DND-41 (cell line): ENCODE measurements around the gene OPRD1.
"Not testable (repeated sequence)": the region's sequence is repeated elsewhere in the genome, so short reads cannot be mapped to it uniquely, and the experiment has no call there.

ENCODE experiments used
- ATAC-seq: fragments of 200-7000 bp; cut with Tn5 transposase; 3 replicates; pipeline ENCODE4 v1.9.1; 2021; ENCODE audit warnings: low read depth; ENCODE audit not compliant: insufficient read depth
- DNase-seq: peaks from one replicate; pipeline ENCODE4 v3.0.0-alpha.2; 2020
- H2AFZ ChIP-seq: 2 replicates; pipeline ENCODE4 v1.6.0; 2012; ENCODE audit warnings: low read depth, low read length
- H3K27ac ChIP-seq: 2 replicates; pipeline ENCODE4 v1.5.1; 2012; ENCODE audit warnings: low read length, inconsistent platforms
- H3K27me3 ChIP-seq: fragments of 200-600 bp; sonication (generic); 2 replicates; pipeline ENCODE4 v1.6.0; 2012; ENCODE audit warnings: low read length, mild to moderate bottlenecking, inconsistent platforms; ENCODE audit not compliant: insufficient read depth, poor library complexity
- H3K36me3 ChIP-seq: 2 replicates; pipeline ENCODE4 v1.5.1; 2012; ENCODE audit warnings: low read length, inconsistent platforms; ENCODE audit not compliant: insufficient read depth
- H3K4me1 ChIP-seq: 2 replicates; pipeline ENCODE4 v1.5.1; 2012; ENCODE audit warnings: mild to moderate bottlenecking, low read length; ENCODE audit not compliant: insufficient read depth
- H3K4me2 ChIP-seq: 2 replicates; pipeline ENCODE4 v1.6.0; 2012; ENCODE audit warnings: mild to moderate bottlenecking, moderate library complexity, low read length, inconsistent platforms; ENCODE audit not compliant: insufficient read depth
- H3K4me3 ChIP-seq, 2 experiments: fragments of 200-600 bp in 1 of 2; shearing (Covaris generic) in 1 of 2; 2 replicates each; pipeline ENCODE4 v1.5.1; 2012 to 2016; ENCODE audit warnings: inconsistent platforms in 2 of 2, low read length in 2 of 2, mild to moderate bottlenecking in 2 of 2, low read depth in 1 of 2, moderate library complexity in 1 of 2
- H3K79me2 ChIP-seq: 2 replicates; pipeline ENCODE4 v1.6.0; 2012; ENCODE audit warnings: low read length, inconsistent platforms; ENCODE audit not compliant: insufficient read depth
- H3K9ac ChIP-seq: 2 replicates; pipeline ENCODE4 v1.6.0; 2012; ENCODE audit warnings: low read depth, mild to moderate bottlenecking, inconsistent platforms, low read length, moderate library complexity
- H3K9me3 ChIP-seq: 2 replicates; pipeline ENCODE4 v1.5.1; 2012; ENCODE audit warnings: low read length, moderate library complexity, mild to moderate bottlenecking, inconsistent platforms; ENCODE audit not compliant: insufficient read depth, severe bottlenecking
- H4K20me1 ChIP-seq: 2 replicates; pipeline ENCODE4 v1.6.0; 2012; ENCODE audit warnings: low read length; ENCODE audit not compliant: insufficient read depth
- CTCF ChIP-seq: IDR thresholded peaks from 2 replicates; pipeline ENCODE4 v1.5.1; 2012; ENCODE audit warnings: borderline replicate concordance, low read length, moderate library complexity, mild to moderate bottlenecking; ENCODE audit not compliant: poor library complexity, severe bottlenecking; ENCODE audit errors: extremely low read depth
- EZH2 ChIP-seq: IDR thresholded peaks from 3 replicates; pipeline ENCODE4 v1.6.1; 2012; ENCODE audit warnings: borderline replicate concordance, low read depth, mild to moderate bottlenecking, moderate library complexity, low read length, inconsistent platforms; ENCODE audit not compliant: severe bottlenecking

Gene OPRD1

DNA sequence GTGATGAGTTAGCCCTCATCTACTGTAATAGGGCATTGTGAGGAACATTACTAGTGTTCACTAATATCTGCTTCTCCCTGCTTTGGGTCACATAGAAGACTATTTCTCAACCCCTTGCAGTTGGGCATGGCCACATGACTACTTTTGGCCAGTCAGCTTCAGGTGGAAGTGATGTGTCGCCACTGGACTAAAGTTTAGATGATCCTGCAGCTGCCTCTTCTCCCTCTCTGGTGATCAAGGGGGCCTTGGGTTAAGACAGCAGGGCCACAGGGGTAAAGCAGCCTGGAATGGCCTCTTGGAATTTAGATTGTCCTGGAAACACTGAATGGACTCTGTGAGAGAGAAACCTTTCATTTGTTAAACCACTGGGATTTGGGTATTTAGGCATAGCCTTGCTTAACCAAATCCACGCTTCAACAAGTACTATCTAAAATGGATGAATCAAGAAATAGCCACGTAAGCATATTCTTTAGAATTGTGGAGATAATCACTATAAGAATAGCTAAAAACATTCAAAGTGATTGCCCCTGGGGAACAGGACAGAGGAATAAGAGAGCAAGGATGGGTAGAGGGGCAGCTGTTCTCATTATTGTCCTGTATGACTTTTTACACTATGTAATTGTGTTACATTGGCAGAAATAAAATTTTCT lies 41.2 kb downstream of the OPRD1 start:
- Histone ChIP-seq H3K4me2 (no peak overlapping the region), H3K4me3 (no peak overlapping the region), H2AFZ (no peak overlapping the region), H3K79me2 (no peaks in the 10 kb centered on the region), H4K20me1 (no peaks in the 10 kb centered on the region), H3K4me1 (no peaks in the 10 kb centered on the region), H3K9ac (no peak overlapping the region), H3K36me3 (no peaks in the 10 kb centered on the region), H3K27ac (no peak overlapping the region), H3K27me3 (peaks cover 4% of the 10 kb centered on the region), H3K9me3 (no peaks in the 10 kb centered on the region)
- no peak for ATAC-seq
- TF ChIP-seq EZH2 = no peak
- no peak for TF ChIP-seq CTCF
- no peak for DNase-seq

- not testable (repeated sequence) for H3K4me1 ChIP-seq, H3K27ac ChIP-seq, H3K36me3 ChIP-seq, H3K27me3 ChIP-seq, H2AFZ ChIP-seq, H3K9me3 ChIP-seq, H3K4me3 ChIP-seq, H3K79me2 ChIP-seq, H3K9ac ChIP-seq, DNase-seq, H3K4me2 ChIP-seq, H4K20me1 ChIP-seq, ATAC-seq
Observed at GRCh38 chr1:28854406-28854805, 42.4 kb downstream of the OPRD1 start.

DNA sequence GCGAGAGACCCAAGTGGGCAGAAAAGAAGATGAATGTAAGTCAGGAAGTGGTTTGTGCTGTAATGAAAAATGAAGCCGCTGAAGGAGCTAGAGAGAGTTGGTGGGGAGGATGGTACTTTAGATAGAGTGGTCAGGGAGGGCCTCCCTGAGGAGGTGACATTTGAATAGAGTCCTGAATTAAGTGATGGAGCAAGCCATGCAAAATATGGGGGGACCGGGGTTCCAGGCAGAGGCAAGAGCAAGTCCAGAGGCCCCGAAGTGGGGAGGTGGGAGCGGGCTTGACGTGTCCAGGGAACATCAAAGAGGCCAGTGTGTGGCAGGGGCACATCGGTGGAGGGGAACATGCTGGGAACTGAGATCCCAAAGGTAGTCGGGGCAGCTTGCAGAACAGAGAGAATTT lies 43.1 kb downstream of the OPRD1 start:
- no peak overlapping the region for H2AFZ ChIP-seq
- no peaks in the 10 kb centered on the region for H3K4me1 ChIP-seq
- H3K36me3 ChIP-seq = no peaks in the 10 kb centered on the region
- H3K9me3 ChIP-seq = no peaks in the 10 kb centered on the region
- peaks cover 4% of the 10 kb centered on the region for H3K27me3 ChIP-seq
- DNase-seq (no peak), ATAC-seq (no peak)
- H4K20me1 ChIP-seq = no peaks in the 10 kb centered on the region
- H3K9ac ChIP-seq = no peak overlapping the region
- H3K4me3 ChIP-seq = no peak overlapping the region
- no peak overlapping the region for H3K4me2 ChIP-seq
- no peaks in the 10 kb centered on the region for H3K79me2 ChIP-seq
- TF ChIP-seq CTCF (no peak), EZH2 (no peak)
- no peak overlapping the region for H3K27ac ChIP-seq

- no peak for ATAC-seq
- TF ChIP-seq EZH2 (no peak), CTCF (no peak)
- no peak for DNase-seq
- Histone ChIP-seq H4K20me1 (no peaks in the 10 kb centered on the region), H3K27ac (no peak overlapping the region), H3K27me3 (peaks cover 4% of the 10 kb centered on the region), H3K36me3 (no peaks in the 10 kb centered on the region), H3K4me1 (no peaks in the 10 kb centered on the region), H3K4me2 (no peak overlapping the region), H3K4me3 (no peak overlapping the region), H2AFZ (no peak overlapping the region), H3K79me2 (no peaks in the 10 kb centered on the region), H3K9ac (no peak overlapping the region), H3K9me3 (no peaks in the 10 kb centered on the region)
Observed at GRCh38 chr1:28855469-28855951, 43.5 kb downstream of the OPRD1 start.
